HS-27A (cell line): ENCODE data around the gene KCTD10.
"Not testable (repeated sequence)": the region's sequence is repeated elsewhere in the genome, so short reads cannot be mapped to it uniquely, and the experiment has no call there.

ENCODE experiments used
- DNase-seq: peaks from one replicate; pipeline ENCODE4 v3.0.0-alpha.2; 2012; ENCODE audit warnings: low read depth, missing footprints

KCTD10 gene

DNA sequence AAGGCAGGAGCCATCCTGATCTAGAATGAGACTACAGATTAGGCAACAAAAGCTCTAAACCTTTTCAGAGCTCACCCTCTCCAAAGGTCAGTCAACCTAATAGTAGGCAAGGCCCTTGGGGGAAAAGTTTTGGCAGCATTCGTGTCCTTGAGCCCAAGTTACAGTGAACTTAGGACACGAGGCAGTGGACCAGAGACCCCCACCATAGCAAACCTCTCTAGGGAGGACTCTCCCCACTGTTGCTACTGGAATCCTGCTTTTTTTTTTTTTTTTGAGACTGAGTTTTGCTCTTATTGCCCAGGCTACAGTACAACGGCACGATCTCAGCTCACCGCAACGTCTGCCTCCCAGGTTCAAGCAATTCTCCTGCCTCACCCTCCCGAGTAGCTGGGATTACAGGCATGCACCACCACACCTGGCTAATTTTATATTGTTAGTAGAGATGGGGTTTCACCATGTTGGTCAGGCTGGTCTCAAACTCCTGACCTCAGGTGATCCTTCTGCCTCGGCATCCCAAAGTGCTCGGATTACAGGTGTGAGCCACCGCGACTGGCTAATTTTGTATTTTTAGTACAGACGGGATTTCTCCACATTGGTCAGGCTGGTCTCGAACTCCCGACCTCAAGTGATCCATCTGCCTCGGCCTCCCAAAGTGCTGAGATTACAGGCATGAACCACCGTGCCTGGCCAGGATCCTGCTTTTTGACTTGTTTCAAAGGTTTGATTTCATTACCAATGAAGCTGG is 3.4 kb downstream of the KCTD10 start:
- not testable (repeated sequence) for DNase-seq

DNA sequence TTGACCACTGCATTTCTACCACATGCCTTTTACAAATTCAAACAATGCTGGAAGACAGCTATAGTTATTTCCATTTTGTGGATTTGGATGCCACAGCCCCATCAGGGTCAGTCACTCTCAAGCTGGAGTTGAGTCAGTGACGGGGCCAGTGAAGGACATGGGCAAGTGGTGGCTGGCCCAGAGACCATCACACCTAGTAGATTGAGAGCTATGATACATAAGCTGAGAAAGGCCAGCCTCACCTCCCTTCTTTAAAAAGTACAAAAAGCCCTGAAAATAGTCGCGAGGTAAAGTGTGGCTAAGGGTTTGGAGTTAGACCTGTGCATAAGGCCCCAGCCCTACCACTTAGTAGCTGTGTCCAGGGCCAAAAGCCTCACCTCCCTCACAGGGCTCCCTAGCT is 4.1 kb downstream of the KCTD10 start:
- no peak for DNase-seq

DNA sequence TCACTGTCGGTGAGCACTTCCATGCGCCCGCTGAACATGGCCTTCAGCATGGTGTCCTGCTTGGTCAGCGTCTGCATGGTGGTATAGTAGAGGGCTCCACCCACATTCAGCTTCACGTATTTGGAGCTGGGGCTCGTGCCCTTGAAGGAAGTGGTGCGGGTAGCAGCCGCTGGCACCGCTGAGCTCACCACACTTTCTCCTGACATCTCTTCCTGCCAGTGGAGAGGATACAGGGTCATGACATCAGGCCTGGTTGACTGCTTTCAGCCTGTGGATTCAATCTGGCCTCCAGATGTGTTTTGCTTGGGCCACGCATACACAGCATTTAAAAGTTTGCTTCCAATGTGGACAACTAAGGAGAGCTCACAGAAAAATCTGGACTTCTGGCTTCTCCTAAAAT is 7.6 kb downstream of the KCTD10 start:
- no peak for DNase-seq

DNA sequence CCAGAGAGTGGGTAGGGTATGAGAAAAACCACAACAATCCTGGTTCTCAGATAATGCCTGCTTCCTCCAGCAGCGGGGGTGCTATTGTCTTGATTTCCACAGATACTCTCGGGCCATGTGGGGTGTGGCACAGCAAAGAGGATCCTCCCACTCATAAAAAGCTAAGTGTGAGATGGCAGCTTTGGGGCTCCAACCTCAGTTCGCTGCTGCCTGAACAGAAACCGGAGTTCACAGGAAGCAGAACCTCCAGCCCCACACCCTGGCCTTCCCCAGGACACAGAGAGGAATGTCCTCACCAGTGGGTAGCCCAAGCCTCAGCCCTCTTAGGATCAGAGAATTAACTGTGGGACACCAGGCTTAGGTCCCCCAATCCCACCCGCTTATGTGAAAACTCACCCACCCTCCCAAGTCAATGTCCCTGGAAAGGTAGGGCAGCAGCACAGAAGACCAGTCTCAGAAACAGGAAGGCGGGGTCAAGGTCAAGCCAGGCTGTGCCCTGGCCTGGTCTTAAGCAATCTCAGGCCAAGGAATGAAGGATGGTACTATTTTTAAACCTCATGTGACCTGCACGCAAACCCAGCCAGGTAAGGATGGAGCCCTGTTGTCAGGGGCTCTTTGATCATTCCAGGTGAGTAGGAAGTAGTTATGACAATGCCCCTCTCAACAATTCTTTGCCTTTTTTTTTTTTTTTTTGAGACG is 9.0 kb downstream of the KCTD10 start:
- no peak for DNase-seq

DNA sequence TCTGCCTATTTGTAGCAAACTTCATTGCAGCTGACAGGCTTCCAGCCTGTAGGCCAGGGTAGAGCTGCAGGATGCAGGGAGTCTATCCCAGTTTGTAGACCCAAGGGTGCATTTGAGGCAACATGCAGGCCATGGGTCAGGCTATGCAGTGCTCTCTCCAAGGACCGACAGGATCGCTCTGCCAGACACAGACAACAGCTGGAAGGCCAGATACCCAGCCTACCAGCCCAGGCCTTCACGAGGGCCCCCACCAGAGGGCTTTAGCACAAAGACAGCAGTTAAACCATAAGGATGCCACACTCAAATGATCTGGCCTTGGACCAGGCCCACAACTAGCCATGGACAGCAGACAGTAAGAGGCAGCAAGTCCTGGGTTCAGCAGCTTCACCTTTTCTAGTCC is 10.3 kb downstream of the KCTD10 start:
- DNase-seq = no peak

DNA sequence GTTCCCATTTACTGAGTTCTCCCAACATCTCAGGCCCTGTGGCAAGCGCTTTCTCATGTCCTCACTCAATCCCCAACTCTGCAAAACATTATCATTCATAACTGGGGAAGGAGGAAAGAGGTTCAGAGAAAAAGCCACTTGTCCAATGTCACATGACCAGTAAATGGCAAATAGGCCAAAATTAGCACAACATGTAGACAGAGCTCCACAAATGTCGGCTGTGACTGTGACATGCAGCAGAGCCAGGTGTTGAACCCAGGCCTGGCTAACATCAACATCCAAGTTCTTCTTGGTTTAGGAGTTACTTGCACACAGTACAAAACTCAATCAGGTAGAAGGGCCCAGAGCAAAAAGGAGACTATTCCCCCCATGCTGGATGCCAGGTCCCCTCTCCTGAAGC is 10.8 kb downstream of the KCTD10 start:
- no peak for DNase-seq

DNA sequence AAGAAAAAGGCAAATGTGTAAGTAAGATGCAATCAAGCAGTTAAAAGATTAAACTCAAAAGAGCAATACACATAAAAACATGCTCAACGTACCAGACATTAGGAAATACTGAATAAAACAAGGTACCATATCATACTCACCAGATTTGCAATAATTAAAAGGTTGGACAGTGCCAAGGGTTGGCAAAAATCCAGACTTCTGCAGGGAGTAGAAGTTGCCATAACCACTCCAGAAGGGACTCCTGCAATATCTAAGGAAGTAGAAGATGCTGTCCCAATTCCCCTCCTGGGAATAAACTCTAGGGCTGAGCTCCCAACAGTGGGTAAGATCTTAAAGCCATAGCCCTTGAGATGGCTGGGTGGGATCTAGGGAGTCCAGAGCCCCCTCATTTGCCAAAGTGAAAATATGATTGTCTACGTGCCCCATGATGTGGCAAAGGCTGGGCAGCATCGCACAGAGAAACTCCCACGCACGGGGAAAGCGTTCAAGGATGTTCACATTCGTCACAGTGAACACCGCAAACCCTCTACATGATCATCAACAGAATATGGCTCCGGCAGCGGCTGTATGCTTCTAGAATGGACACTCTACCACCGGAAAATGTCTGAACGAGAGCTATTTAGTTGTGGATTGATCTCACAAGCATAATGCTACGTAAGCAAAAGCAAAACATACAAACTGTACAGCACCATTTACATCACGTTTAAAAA is 12.3 kb downstream of the KCTD10 start:
- no peak for DNase-seq

DNA sequence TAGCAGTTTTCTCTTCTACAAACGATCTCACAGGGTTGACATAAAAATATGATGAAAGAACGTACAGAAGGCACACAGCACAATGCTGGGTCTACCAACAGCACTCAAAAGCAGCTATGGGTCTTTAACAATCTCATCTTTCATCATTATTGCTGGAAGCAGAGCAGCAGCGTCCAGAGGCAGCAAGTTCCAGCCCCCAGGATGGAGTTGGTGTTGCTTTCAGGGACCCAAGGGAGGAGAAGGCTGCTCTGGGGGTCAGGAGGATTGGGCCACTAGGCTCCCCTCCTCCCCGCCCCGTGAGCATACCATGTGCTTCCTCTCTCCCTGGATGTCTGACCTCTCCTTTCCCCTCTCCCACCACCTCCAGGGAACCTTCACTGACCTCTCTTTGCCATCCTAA is 13.3 kb downstream of the KCTD10 start:
- no peak for DNase-seq

DNA sequence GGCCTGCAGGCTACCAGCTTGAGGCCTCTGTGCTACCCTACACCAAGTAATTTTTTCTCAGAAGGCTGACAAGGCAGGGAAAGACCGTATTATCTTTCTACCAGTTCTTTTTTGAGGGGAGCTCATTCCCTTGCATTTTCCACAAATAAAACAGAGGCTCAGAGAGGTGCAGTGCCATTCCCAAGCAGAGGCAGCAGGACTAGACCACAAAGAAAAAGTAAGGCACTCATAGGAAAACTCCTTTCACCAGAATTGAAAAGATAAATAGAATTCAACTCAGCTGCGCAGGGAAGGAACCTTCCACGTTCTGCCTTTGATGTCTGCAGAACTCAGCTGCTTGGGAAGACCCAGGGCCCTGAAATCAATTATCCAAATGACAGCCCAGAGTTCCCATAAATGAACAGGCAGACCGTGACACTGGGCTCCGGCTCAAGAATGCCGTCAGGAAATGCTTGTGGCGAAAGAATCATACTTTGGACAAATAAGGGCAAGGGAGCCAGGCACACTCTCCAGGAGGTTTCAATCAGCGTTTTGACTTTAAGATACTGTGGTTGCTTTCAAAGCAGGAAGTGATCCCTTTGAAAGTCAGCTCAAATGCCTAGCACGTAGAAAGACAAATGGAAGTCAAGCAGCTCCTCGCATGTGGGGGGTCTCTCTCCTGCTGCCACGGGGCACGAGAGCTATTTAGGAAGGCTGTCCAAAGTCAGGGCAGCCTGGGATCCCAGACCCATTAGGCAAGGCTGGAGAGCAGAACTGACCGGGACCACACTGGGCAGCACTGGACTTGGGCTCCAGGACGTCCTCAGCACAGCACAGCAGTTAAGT is 14.0 kb downstream of the KCTD10 start:
- peak; percentile 84 for DNase-seq

DNA sequence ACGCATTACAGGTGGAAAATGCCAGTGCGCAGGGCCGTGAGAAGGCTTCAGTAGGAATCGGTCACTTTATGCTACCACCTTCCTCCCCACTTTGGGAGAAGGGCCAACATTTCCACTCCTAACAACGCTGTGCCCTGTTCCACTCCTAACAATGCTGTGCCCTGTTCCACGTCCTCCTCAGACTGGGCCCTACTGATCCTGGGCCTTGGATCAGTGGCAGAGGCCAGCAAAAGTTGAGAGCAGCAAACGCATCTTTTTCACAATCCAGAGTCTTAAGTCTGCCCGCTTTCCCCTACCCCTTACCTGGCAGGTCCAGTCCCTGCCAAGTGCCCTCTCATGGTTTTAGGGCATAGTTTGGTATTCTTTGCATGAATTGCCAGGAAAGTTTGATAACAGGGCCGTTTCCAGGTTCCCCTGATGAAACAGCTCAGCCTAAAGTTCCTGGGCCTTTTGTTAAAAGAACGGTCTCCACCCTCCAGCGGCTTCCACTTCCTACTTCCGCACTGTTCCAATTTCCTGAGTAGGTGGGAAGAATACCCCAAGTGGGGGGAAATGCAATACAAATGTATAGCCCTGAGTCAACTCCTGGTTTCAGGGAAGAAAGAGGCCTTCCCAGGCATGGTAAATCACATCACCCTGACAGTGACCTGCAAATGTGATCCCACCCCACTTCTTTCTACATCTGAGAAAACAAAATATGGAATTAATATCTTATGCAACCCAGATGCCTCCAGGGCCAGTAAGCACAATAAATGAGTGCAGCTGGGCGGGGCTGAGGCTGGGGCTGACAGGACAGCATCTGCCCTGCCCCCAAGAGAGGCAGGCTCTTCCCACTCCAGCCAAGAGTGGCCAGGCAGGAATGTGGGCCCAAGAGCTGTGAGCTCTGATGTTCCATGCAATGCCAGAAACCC is 15.0 kb downstream of the KCTD10 start:
- DNase-seq = peak; percentile 78

DNA sequence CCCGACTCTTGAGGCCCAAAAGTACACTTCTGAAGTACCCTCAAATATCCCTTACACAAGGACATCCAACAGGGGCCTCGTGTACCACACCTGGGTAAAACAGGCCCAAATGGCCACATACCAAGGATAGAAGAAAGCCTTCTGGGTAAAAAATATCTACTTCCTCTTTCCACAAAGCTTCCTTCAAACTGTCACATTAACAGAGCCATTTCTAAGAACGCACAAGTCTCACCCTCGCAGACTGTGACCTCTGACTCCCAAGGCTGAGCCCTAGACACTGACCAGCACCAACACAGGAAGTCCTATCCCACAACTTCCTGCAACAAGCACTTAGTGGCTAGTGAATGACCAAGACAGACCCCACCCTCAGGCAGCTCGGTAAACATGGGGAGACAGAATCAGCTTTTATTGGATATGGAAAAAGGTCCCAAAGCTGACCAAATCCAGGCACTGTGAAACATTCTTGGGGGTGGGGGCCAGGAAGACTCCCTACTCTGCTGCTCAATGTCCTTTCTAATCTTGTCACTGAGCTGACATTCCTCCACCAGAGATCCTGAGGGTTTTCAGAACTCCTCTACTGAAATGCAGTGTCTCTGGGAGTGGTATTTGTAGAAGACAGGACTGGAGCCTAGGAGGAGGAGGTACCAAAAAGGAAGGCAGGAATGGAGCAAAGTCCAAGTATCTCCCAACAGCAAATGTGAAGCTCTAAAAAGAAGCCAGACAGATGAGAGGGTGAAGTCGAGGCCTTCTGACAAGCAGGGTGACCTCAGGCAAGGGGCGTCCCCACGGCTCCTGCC is 15.9 kb downstream of the KCTD10 start:
- no peak for DNase-seq

DNA sequence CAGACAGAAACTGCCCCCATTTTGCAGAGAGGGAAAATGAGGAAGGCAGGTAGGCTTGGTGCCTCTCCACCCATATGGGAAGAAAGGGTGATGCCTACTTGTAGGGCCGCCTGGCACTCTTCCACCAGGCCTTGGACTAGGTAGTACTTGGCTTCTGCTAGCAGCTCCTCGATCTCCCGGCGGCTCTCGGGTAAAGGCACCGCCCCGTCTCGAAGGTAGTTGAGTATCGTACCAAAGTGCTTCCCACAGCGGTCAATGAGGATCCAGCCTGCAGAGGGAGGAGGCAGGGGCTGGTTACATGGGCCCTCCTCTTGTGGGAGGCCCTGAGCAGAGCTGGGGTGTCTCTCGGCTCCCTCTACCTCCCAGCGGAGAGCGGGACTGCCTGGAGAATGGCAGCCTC is 16.6 kb downstream of the KCTD10 start:
- no peak for DNase-seq

DNA sequence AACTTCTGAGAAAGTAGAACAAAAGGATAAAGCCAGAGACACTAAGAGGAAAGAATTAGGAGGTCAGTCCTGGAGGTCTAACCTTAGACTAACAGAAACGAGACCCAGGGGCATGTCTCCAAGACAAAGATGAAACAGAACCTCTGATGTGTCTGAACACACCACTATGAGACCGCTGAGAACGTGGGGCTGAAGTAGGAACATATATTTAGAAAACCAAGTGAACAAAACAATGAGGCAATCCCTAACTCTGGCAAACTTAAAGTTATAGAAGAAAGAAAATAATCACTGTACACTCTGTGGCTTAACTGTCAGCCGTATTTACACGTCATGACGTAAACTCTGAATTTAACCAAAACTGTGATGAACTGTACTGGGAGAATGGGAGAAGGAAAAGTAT is 17.9 kb downstream of the KCTD10 start:
- no peak for DNase-seq

DNA sequence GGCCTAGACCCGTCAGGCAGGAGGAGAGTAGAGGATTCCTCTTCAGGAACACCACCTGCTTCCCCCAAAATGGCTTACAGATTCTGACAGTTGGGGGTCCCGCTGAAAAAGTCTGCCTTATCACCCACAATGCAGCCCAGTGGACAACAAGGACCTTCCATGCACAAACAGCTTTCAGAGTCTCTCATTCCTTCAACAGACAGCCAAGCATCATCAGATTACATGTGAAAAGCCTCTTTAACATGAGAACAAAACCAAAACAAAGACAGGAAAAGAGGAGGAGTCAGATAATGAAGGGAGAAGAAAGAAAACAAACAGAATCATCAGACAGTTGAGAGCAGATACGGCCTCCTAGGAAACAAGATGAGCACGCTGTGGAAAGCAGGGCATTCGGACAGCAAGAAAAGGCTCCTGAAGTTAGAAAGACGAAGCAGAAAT is 18.3 kb downstream of the KCTD10 start:
- DNase-seq = no peak

DNA sequence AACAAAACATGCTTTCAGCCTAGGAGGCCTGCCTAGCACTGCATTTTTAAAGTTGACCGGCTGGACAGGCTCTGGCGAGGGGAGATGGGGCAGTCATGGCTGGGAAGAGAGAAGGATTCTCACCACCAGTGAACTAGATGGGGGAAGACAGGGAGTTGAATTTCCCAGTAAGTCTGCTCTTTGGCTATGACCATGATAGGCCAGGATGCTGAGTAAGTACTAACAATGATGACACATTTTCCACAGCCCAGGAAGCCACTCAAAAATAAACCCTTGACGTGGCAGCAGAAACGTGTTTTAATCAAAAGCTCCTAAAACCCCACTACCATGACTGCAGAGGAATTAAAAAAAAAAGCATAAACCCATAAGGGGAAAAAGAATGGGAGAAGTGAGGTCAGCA is 19.0 kb downstream of the KCTD10 start:
- DNase-seq = no peak

DNA sequence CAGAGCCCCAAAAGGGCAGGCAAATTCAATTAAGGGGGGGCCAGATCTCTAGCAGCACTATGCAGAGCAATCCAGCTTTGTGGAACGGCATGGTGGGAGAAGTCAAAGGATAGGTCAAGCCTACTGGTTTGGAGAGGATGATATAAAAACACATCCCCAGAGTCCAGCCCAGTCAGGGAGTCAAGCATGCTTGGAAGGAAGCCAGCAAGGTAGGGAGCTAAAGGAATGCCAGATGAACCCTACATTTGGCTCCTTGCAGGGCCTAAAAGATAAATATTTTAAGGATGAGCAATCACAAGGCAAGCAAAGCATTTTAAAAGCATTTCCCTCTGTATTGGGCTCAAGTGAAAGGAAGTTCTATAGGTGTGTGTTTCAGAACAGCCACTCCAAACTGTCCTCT is 21.4 kb downstream of the KCTD10 start:
- DNase-seq = no peak

DNA sequence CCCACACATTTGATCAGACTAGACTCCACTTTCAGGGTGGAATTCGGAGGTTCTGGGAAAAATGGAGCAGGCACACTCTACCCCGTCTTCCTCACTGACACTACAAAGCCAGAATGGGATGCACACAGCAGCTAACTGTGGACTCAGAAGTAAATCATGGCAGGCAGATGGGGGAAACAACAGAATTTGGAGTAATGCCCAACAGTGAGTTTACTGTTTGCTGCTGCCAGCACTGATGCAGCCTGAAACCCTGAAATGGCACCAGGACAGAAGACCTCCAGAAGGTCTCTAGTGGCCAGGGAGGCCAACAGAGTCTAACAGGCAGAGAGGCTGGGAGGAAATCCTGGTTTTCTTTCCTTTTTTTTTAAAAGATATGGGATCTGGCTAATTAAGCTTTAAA is 24.6 kb downstream of the KCTD10 start:
- DNase-seq = no peak

DNA sequence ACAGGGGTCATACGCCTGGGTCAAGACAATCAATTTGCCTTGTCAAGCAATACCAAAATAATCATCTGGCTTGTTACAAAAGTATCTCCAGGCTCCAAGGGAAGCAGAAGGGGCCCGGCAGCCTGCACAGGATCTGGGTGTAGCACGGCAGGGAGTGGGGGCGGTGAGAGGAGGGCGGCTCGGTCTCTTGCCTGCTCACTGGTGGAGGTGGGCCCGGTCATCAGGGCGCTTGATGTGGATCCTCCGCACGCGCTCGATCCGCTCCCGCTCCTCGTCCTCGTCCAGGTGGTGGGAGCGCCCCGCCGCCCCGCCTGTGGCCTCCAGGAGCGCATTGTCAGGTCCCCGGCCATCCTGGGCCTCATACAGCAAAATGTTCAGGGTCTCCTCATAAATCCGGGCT is 25.7 kb downstream of the KCTD10 start:
- DNase-seq = no peak

DNA sequence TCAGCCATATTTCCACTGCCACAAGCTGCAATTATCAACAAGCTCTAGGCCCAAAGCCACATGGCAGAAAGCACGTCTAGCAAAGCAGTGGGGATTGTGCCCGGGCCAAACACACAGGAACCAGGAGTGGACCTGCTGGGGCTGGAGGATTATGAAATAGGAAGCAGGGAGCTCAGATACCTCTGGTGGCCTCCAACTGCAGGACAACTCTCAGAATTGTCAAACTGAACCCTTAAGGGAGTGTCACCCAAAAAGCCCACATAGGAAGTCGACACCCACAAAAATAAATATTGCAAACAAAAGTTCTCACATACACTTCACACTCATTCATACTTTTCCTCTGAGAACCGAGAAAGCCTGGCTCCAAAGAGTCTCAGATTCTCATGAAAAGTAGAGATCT is 26.1 kb downstream of the KCTD10 start:
- no peak for DNase-seq

DNA sequence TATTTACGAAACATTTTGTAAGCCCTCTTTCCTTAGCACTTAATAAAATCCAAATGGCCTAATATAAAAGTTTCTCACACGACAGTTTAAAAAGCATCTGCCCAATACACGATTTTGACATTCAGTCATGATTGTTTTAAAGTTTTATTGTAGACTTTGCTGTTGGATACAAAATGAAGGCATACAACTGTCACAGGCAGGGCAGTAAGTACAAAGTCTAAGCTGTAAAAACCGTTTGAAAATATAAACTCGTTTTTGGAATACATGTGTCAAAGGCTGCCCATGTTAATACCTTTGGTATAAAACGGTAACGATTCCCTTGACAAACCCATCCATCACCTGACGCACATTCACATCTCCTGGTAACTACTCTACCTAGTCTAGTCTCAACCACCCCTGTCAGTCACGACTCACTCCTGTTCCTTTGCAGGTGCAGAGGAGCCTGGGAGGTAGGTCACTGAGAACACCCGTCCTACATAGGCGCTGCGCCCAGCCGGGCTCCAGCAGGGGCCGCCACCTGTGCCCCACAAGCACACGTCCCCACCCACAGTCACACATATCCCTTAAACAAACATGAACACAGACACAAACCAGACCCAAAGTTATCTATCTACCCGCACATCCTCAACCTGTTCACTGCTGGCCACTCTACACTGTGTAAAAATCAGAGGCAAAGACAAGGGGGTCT is 27.1 kb downstream of the KCTD10 start:
- DNase-seq = no peak
